Measurements from ENCODE around the gene MPRIP.

Gene MPRIP

DNA sequence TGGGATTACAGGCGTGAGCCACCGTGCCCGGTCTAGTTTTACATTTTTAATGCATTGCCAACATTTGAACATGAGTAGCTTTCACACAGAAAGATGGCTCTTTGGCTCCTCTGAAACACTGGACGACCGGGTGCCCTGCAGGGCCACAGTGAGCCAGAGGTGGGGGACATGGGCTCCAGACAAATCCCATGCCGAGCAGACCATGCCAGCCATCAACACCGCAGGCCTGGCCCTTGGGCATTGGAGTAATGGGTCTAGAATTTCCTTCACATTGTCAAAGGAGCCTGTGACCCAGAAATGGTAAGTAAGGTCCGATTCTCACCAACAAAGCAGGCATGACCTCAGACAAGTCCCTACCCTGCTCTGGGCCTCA is 21.4 kb upstream of the MPRIP start:
- peaks cover 5 to 11% of the 10 kb centered on the region in 2 donors for H3K4me1 ChIP-seq (ENCODE audit: control insufficient read depth in 2 of 2, insufficient read depth in 2 of 2, low read length in 2 of 2)
- no peaks in the 10 kb centered on the region for H3K27me3 ChIP-seq (ENCODE audit: control insufficient read depth in 2 of 2, insufficient read depth in 2 of 2, low read length in 2 of 2)
- H3K9me3 ChIP-seq (ENCODE audit: control insufficient read depth in 2 of 2, low read length in 2 of 2) = no peaks in the 10 kb centered on the region
- peak overlapping the region; percentile 20 to 43 for H3K27ac ChIP-seq (ENCODE audit: low read depth in 2 of 2, low read length in 2 of 2)
- no peaks in the 10 kb centered on the region for H3K36me3 ChIP-seq (ENCODE audit: control insufficient read depth in 2 of 2, insufficient read depth in 2 of 2, low read length in 2 of 2)
- H3K9ac ChIP-seq (ENCODE audit: low read depth in 1 of 2, low read length in 2 of 2) = peak overlapping the region; percentile 14 to 26
- H3K4me3 ChIP-seq (ENCODE audit: low read length in 2 of 2) = peak overlapping the region in 1 of 2 donors; percentile 22

- H3K36me3 ChIP-seq (ENCODE audit: control insufficient read depth in 2 of 2, insufficient read depth in 2 of 2, low read length in 2 of 2) = no peaks in the 10 kb centered on the region
- H3K4me1 ChIP-seq (ENCODE audit: control insufficient read depth in 2 of 2, insufficient read depth in 2 of 2, low read length in 2 of 2) = peaks cover 5 to 11% of the 10 kb centered on the region in 2 donors
- no peaks in the 10 kb centered on the region for H3K27me3 ChIP-seq (ENCODE audit: control insufficient read depth in 2 of 2, insufficient read depth in 2 of 2, low read length in 2 of 2)
- peak overlapping the region in 1 of 2 donors; percentile 22 for H3K4me3 ChIP-seq (ENCODE audit: low read length in 2 of 2)
- H3K9ac ChIP-seq (ENCODE audit: low read depth in 1 of 2, low read length in 2 of 2) = peak overlapping the region; percentile 14 to 26
- H3K27ac ChIP-seq (ENCODE audit: low read depth in 2 of 2, low read length in 2 of 2) = peak overlapping the region; percentile 26 to 43
- H3K9me3 ChIP-seq (ENCODE audit: control insufficient read depth in 2 of 2, low read length in 2 of 2) = no peaks in the 10 kb centered on the region
Measured at GRCh38 chr17:17021194-17021863, 20.9 kb upstream of the MPRIP start.

- Histone ChIP-seq H3K9ac (ENCODE audit: low read depth in 1 of 2, low read length in 2 of 2) (no peak overlapping the region), H3K27ac (ENCODE audit: low read depth in 2 of 2, low read length in 2 of 2) (peak overlapping the region in 1 of 2 donors; percentile 26), H3K4me1 (ENCODE audit: control insufficient read depth in 2 of 2, insufficient read depth in 2 of 2, low read length in 2 of 2) (peaks cover 5 to 11% of the 10 kb centered on the region in 2 donors), H3K36me3 (ENCODE audit: control insufficient read depth in 2 of 2, insufficient read depth in 2 of 2, low read length in 2 of 2) (no peaks in the 10 kb centered on the region), H3K27me3 (ENCODE audit: control insufficient read depth in 2 of 2, insufficient read depth in 2 of 2, low read length in 2 of 2) (no peaks in the 10 kb centered on the region), H3K9me3 (ENCODE audit: control insufficient read depth in 2 of 2, low read length in 2 of 2) (no peaks in the 10 kb centered on the region), H3K4me3 (ENCODE audit: low read length in 2 of 2) (no peak overlapping the region)
Measured at GRCh38 chr17:17022011-17022410, 20.2 kb upstream of the MPRIP start.

- H3K9me3 ChIP-seq (ENCODE audit: control insufficient read depth in 2 of 2, low read length in 2 of 2) = no peaks in the 10 kb centered on the region
- no peak overlapping the region for H3K9ac ChIP-seq (ENCODE audit: low read depth in 1 of 2, low read length in 2 of 2)
- H3K4me3 ChIP-seq (ENCODE audit: low read length in 2 of 2) = no peak overlapping the region
- no peak overlapping the region for H3K27ac ChIP-seq (ENCODE audit: low read depth in 2 of 2, low read length in 2 of 2)
- peaks cover 5 to 13% of the 10 kb centered on the region in 2 donors for H3K4me1 ChIP-seq (ENCODE audit: control insufficient read depth in 2 of 2, insufficient read depth in 2 of 2, low read length in 2 of 2)
- H3K36me3 ChIP-seq (ENCODE audit: control insufficient read depth in 2 of 2, insufficient read depth in 2 of 2, low read length in 2 of 2) = no peaks in the 10 kb centered on the region
- no peaks in the 10 kb centered on the region for H3K27me3 ChIP-seq (ENCODE audit: control insufficient read depth in 2 of 2, insufficient read depth in 2 of 2, low read length in 2 of 2)
Measured at GRCh38 chr17:17022456-17022855, 19.8 kb upstream of the MPRIP start.

GRCh38 chr17:17024778-17025300 is 17.4 kb upstream of the MPRIP start:
- H3K36me3 ChIP-seq (ENCODE audit: control insufficient read depth in 2 of 2, insufficient read depth in 2 of 2, low read length in 2 of 2) = no peaks in the 10 kb centered on the region
- H3K9me3 ChIP-seq (ENCODE audit: control insufficient read depth in 2 of 2, low read length in 2 of 2) = no peaks in the 10 kb centered on the region
- H3K27ac ChIP-seq (ENCODE audit: low read depth in 2 of 2, low read length in 2 of 2) = no peak overlapping the region
- peaks cover 21 to 33% of the 10 kb centered on the region in 2 donors for H3K4me1 ChIP-seq (ENCODE audit: control insufficient read depth in 2 of 2, insufficient read depth in 2 of 2, low read length in 2 of 2)
- no peaks in the 10 kb centered on the region for H3K27me3 ChIP-seq (ENCODE audit: control insufficient read depth in 2 of 2, insufficient read depth in 2 of 2, low read length in 2 of 2)
- no peak overlapping the region for H3K9ac ChIP-seq (ENCODE audit: low read depth in 1 of 2, low read length in 2 of 2)
- H3K4me3 ChIP-seq (ENCODE audit: low read length in 2 of 2) = no peak overlapping the region

- Histone ChIP-seq H3K36me3 (ENCODE audit: control insufficient read depth in 2 of 2, insufficient read depth in 2 of 2, low read length in 2 of 2) (no peaks in the 10 kb centered on the region), H3K27ac (ENCODE audit: low read depth in 2 of 2, low read length in 2 of 2) (no peak overlapping the region), H3K4me1 (ENCODE audit: control insufficient read depth in 2 of 2, insufficient read depth in 2 of 2, low read length in 2 of 2) (peaks cover 21 to 33% of the 10 kb centered on the region in 2 donors), H3K9me3 (ENCODE audit: control insufficient read depth in 2 of 2, low read length in 2 of 2) (no peaks in the 10 kb centered on the region), H3K4me3 (ENCODE audit: low read length in 2 of 2) (no peak overlapping the region), H3K27me3 (ENCODE audit: control insufficient read depth in 2 of 2, insufficient read depth in 2 of 2, low read length in 2 of 2) (no peaks in the 10 kb centered on the region), H3K9ac (ENCODE audit: low read depth in 1 of 2, low read length in 2 of 2) (no peak overlapping the region)
Measured at GRCh38 chr17:17025621-17026020, 16.6 kb upstream of the MPRIP start.

- Histone ChIP-seq H3K4me3 (ENCODE audit: low read length in 2 of 2) (no peak overlapping the region), H3K9ac (ENCODE audit: low read depth in 1 of 2, low read length in 2 of 2) (no peak overlapping the region), H3K27ac (ENCODE audit: low read depth in 2 of 2, low read length in 2 of 2) (no peak overlapping the region), H3K27me3 (ENCODE audit: control insufficient read depth in 2 of 2, insufficient read depth in 2 of 2, low read length in 2 of 2) (no peaks in the 10 kb centered on the region), H3K36me3 (ENCODE audit: control insufficient read depth in 2 of 2, insufficient read depth in 2 of 2, low read length in 2 of 2) (no peaks in the 10 kb centered on the region), H3K4me1 (ENCODE audit: control insufficient read depth in 2 of 2, insufficient read depth in 2 of 2, low read length in 2 of 2) (peaks cover 17 to 29% of the 10 kb centered on the region in 2 donors), H3K9me3 (ENCODE audit: control insufficient read depth in 2 of 2, low read length in 2 of 2) (no peaks in the 10 kb centered on the region)
Measured at GRCh38 chr17:17026163-17026562, 16.1 kb upstream of the MPRIP start.

DNA sequence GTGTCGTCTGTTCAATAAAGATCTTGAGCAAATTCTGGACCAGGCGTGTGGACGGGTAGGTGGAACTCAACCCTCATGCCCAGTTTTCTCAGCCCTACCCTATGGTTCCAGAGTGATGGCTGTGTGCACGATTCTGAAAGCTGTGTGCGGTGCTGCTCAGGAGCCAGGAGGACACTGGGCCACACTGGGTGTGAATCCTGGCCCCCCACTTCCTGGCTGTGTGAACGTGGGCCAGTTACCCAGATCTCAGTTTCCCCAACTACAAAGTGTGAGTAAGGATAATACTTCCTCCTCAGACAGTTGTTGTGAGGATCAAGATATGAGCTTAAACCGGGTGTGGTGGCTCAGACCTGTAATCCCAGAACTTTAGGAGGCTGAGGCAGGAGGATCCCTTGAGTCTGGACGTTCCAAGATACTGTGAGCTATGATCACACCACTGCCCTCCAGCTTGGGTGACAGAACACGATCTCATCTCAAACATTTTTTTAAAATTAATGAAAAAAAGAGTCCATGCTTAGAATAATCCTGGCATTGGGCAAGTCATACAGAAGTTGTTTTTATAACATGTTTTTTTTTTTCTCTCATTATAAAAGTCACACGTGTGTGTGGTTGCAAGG is 14.7 kb upstream of the MPRIP start:
- Histone ChIP-seq H3K27me3 (ENCODE audit: control insufficient read depth in 2 of 2, insufficient read depth in 2 of 2, low read length in 2 of 2) (no peaks in the 10 kb centered on the region), H3K4me1 (ENCODE audit: control insufficient read depth in 2 of 2, insufficient read depth in 2 of 2, low read length in 2 of 2) (peaks cover 21 to 28% of the 10 kb centered on the region in 2 donors), H3K4me3 (ENCODE audit: low read length in 2 of 2) (no peak overlapping the region), H3K27ac (ENCODE audit: low read depth in 2 of 2, low read length in 2 of 2) (peak overlapping the region; percentile 66 to 84), H3K36me3 (ENCODE audit: control insufficient read depth in 2 of 2, insufficient read depth in 2 of 2, low read length in 2 of 2) (no peaks in the 10 kb centered on the region), H3K9me3 (ENCODE audit: control insufficient read depth in 2 of 2, low read length in 2 of 2) (no peaks in the 10 kb centered on the region), H3K9ac (ENCODE audit: low read depth in 1 of 2, low read length in 2 of 2) (no peak overlapping the region)

DNA sequence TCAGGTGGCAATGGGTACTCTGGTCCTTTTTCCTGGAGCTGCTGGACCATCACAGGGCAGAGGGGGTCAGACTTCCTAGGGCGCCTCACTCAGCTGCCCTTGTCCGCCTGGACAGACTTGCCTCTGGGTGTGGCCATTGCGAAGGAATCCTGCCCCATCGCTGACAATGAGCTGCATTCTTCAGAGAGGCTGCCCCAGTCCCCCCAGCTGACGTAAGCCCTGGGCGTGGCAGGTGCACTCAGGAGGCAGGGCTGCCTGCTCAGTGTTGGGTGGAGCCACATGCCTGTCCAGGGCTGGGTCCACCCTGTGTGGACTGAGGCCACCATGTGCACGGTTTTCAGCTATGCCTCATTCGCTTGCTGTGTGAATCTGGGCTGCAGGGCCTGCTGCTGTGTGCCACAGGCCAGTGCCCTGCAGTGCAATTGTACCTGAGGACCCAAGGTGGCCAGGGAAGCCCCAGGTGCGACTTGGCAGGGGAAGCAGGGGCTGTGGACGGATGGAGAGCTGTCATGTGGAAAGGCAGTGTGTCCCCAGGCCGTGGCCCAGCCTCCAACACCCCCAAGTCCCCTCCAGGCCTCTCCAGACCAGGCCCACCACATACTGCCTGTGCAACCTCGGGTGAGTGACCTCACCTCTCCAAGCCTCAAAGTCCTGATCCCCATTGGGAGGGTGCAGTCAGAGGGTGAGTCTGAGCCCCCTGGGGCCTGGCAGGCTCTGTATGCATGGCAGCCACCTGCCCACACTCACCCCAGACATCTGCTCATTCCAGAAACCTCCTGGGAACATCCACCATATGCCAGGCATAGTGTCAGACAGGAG is 14.0 kb upstream of the MPRIP start:
- no peak overlapping the region for H3K4me3 ChIP-seq (ENCODE audit: low read length in 2 of 2)

More for the DNA sequence above, 14.0 kb upstream of the MPRIP start:
- Histone ChIP-seq H3K9ac (ENCODE audit: low read depth in 1 of 2, low read length in 2 of 2) (peak overlapping the region; percentile 18 to 56), H3K27me3 (ENCODE audit: control insufficient read depth in 2 of 2, insufficient read depth in 2 of 2, low read length in 2 of 2) (no peaks in the 10 kb centered on the region), H3K9me3 (ENCODE audit: control insufficient read depth in 2 of 2, low read length in 2 of 2) (no peaks in the 10 kb centered on the region), H3K27ac (ENCODE audit: low read depth in 2 of 2, low read length in 2 of 2) (peak overlapping the region; percentile 66 to 84), H3K4me1 (ENCODE audit: control insufficient read depth in 2 of 2, insufficient read depth in 2 of 2, low read length in 2 of 2) (peaks cover 21 to 28% of the 10 kb centered on the region in 2 donors), H3K36me3 (ENCODE audit: control insufficient read depth in 2 of 2, insufficient read depth in 2 of 2, low read length in 2 of 2) (no peaks in the 10 kb centered on the region)

Measured in mucosa of rectum (tissue), 2 donors.